D721Med (cell line): Measurements from ENCODE around the gene MOK.
"Not testable (repeated sequence)": the region's sequence is repeated elsewhere in the genome, so short reads cannot be mapped to it uniquely, and the experiment has no call there.

Experiments used
- DNase-seq: peaks from one replicate; pipeline ENCODE4 v3.0.0; 2011; ENCODE audit warnings: low spot score; ENCODE audit not compliant: insufficient read length
- FAIRE-seq: peaks from 2 replicates; lab custom pipeline; 2011; peaks lifted over from hg19 to GRCh38; lab: Jason Lieb, UNC
- CTCF ChIP-seq: IDR thresholded peaks from 2 replicates; pipeline ENCODE4 v1.5.1; 2012; ENCODE audit warnings: mild to moderate bottlenecking, control low read depth; ENCODE audit not compliant: insufficient read depth; ENCODE audit errors: missing control alignments

Gene MOK

DNA sequence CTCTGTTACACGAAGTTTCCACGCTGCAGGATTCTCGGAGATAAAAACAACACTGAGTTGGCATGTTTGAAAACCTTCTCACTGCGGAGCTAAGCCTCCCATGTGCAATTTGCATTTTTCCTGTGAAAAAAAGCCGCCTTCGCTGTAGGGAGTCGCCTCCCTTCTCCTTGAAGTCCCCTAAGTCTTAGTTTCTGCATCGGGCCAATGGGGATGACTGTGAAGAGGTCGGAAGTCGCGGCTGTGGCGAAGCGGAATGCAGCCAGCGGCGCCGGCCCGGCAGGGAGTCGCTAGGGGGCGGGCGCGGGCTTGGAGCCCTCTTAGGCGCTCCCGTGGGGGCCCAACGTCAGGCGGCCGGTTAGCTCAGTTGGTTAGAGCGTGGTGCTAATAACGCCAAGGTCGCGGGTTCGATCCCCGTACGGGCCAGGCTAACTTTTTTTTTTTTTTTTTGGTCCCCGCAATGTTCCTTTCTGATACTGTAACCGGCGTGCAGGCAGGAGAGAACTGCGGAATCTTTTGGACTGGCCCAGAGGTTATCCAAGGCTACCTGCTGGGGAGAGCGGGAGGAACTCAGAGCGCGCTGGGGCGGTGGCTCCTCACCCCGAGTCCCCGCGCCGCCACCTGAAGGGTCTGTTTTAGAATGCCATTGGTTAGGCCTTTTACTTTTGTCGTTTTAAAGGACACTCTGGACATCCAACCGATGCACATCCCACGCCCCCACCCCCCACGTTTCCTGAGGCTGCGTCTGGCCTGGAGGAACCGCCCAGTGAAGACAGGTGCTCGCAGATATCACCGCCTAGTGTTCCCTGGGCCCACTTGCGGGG is 12.0 kb upstream of the MOK start:
- peak; percentile 59 for DNase-seq
- peak; percentile 60 for TF ChIP-seq CTCF
- no peak for FAIRE-seq

DNA sequence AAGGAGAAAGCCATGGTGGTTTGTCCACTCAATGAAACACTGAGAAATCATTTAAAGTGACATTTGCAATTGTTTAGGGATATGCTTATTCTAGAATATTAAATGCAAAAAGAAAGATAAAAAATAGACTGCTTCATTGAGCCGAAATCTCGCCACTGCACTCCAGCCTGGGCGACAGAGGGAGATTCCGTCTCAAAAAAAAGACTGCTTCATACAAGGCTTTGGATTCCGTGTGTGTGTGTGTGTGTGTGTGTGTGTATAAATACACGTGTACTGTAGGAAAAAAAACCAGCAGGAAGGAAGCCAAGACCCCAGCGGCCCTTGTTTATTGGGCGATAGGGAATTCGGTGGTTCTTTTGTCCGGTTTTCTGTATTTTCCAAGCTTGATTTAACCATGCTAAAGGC is 11.4 kb upstream of the MOK start:
- no peak for TF ChIP-seq CTCF
- FAIRE-seq: no peak
- no peak for DNase-seq

DNA sequence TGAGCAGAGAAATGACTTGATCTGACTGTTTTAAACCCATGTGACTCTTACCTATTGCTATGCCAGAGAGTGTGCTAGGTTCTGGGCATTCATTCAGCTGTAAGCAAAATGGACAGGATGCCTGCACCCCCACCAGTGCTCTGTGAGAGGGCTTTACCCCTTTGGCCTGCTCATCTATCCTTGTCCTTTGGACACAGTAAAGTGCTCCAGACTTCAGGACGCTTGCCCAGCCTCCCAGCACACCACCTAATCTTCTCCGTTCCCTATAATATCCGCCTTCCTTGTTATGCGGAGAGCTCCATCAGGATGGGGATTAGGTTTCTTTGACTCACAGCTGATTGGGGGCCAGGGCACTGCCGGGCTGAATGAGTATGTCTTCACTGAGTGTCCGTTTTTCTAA is 10.2 kb upstream of the MOK start:
- no peak for FAIRE-seq
- TF ChIP-seq CTCF: no peak
- no peak for DNase-seq

DNA sequence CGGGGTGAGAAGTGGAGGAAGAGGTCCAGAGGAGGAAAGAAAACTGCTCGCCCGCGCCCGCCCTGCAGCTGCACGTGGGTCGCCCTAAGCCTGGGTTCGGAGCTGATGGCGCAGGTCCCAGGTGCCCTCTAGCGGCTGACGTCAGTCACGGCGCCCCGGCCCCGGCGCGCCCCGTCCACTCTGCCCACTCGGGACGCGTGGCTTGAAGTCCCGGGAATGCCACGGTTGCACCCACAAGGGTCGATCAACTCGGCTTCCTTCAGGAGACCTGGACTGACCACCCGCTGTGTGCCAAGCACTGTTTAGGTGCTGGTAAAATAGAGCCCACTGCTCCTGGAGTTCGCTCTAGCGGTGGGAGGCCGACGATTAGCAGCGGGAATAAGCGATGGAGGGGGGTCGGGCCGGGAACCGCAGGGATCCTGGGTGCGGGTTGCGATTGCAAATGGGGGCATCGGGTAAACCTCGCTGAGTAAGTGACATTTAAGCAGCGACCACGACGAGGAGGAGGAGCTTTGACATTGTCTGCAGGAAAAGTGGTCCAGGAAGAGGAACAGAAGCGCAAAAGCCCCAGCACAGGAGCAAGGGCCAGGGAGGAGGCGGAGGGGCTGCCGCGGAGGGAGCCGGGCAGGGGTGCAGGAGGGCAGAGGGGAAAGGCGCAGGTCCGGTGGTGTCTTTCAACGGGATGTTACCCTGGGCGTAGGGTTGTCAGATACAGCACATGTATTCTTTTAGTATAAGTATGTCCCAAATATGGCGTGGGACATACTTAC is 9.5 kb upstream of the MOK start:
- FAIRE-seq: no peak
- peak; percentile 74 for DNase-seq
- TF ChIP-seq CTCF: peak; percentile 80

- FAIRE-seq (no peak), DNase-seq (no peak)
- no peak for TF ChIP-seq CTCF
These were observed 1.3 kb downstream of the MOK start for GRCh38 chr14:102303664-102304063.

GRCh38 chr14:102298303-102299070 is 6.5 kb downstream of the MOK start:
- not testable (repeated sequence) for DNase-seq, FAIRE-seq

DNA sequence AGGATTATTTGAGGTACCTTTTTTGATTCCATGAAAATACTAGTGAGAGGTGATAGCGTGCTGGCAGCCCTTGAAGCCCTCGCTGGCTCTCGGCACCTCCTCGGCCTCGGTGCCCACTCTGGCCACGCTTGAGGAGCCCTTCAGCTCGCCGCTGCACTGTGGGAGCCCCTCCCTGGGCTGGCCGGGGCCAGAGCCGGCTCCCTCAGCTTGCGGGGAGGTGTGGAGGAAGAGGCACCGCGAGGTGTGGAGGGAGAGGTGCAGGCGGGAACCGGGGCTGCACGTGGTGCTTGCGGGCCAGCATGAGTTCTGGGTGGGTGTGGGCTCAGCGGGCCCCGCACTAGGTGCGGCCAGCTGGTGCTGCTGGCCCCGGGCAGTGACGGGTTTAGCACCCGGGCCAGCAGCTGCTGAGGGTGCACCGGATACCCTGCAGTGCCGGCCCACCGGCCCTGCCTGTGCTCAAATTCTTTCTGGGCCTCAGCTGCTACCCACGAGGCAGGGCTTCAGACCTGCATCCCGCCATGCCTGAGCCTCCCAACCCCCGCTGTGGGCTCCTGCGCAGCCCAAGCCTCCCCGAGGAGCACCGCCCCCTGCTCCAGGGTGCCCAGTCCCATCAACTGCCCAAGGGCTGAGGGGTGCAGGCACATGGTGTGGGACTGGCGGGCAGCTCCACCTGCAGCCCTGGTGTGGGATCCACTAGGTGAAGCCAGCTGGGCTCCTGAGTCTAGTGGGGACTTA is 7.4 kb downstream of the MOK start:
- no peak for TF ChIP-seq CTCF
- FAIRE-seq: no peak

More for the DNA sequence above, 7.4 kb downstream of the MOK start:
- DNase-seq: no peak
